Vagina (tissue), 2 donors: ENCODE results near the gene FAAH.

Experiments used
- POLR2AphosphoS5 ChIP-seq, 2 donors: sonication (generic); formaldehyde crosslinking; IDR thresholded peaks; one replicate each; pipeline ENCODE4 v1.9.0; 2017; ENCODE audit warnings: antibody characterized with exemption in 2 of 2, mild to moderate bottlenecking in 2 of 2, low read depth in 1 of 2; ENCODE audit not compliant: insufficient read depth in 1 of 2
- TF ChIP-seq, protein P1 (sequence below), 3 experiments: fragments of 450-650 bp in 2 of 3; fragments of 200-600 bp in 1 of 3; sonication (generic) in 1 of 3; IDR thresholded peaks; one replicate each; pipeline ENCODE4 v1.5.1; 2017 to 2019; ENCODE audit warnings: antibody characterized with exemption in 3 of 3, mild to moderate bottlenecking in 2 of 3, moderate library complexity in 2 of 3

DNA sequence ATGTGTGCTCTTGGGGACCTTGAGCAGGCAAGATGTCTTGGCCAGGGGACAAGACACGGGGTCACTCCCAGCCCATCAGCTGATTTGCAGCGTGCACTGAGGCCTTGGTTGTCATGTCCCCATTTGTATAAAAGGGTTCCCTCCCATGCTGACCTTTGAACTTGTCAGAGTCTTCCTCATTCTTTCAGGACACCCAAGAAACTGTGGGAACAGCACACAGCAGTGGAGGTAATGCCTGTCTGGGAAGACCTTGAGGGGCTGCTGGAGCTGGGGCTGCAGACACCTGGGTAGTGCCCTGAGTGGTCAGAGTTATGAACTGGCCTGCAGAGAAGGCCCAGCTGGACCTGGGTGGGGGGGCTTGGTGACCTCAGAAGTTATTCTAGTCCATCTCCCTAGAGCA, 46.4 kb downstream of the FAAH start:
- TF ChIP-seq, protein P1, sequence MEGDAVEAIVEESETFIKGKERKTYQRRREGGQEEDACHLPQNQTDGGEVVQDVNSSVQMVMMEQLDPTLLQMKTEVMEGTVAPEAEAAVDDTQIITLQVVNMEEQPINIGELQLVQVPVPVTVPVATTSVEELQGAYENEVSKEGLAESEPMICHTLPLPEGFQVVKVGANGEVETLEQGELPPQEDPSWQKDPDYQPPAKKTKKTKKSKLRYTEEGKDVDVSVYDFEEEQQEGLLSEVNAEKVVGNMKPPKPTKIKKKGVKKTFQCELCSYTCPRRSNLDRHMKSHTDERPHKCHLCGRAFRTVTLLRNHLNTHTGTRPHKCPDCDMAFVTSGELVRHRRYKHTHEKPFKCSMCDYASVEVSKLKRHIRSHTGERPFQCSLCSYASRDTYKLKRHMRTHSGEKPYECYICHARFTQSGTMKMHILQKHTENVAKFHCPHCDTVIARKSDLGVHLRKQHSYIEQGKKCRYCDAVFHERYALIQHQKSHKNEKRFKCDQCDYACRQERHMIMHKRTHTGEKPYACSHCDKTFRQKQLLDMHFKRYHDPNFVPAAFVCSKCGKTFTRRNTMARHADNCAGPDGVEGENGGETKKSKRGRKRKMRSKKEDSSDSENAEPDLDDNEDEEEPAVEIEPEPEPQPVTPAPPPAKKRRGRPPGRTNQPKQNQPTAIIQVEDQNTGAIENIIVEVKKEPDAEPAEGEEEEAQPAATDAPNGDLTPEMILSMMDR (IDR thresholded peaks at IDR 0.05) = no peak
- no peak for TF ChIP-seq POLR2AphosphoS5 (IDR thresholded peaks at IDR 0.05; ENCODE audit: insufficient read depth in 1 of 2, low read depth in 1 of 2)
